ENCODE data around the gene PPP4C. TPM values are rescaled to one million over a fixed set of nuclear protein-coding genes. Genes with fewer than 3 reads are reported as not detected.

PPP4C gene
- total and polyA plus RNA-seq, 9 donors: 39.4 to 77.4 (median 70.4) TPM

GRCh38 chr16:30053376-30054015 lies 22.3 kb upstream of the PPP4C start:
- peak; percentile 50 for DNase-seq
- H3K9me3 ChIP-seq (replicated peaks; ENCODE audit: control insufficient read depth, low read depth, low read length): no peaks in the 10 kb centered on the region
- H3K27ac ChIP-seq (ENCODE audit: low read length): peak overlapping the region; percentile 71
- H3K4me1 ChIP-seq (ENCODE audit: control insufficient read depth, insufficient read depth, low read length): peaks cover 31% of the 10 kb centered on the region
- no peaks in the 10 kb centered on the region for H3K27me3 ChIP-seq (ENCODE audit: control insufficient read depth, insufficient read depth, low read length)
- 3% methylated on average over 13 of the region's 19 CpGs for WGBS (ENCODE audit: insufficient coverage)
- peaks cover 8% of the 10 kb centered on the region for H3K36me3 ChIP-seq (ENCODE audit: control insufficient read depth, insufficient read depth, low read length)
- peak overlapping the region; percentile 72 for H3K4me3 ChIP-seq (ENCODE audit: low read length)

GRCh38 chr16:30054451-30054850 lies 21.3 kb upstream of the PPP4C start:
- Histone ChIP-seq H3K27ac (ENCODE audit: low read length) (no peak overlapping the region), H3K36me3 (ENCODE audit: control insufficient read depth, insufficient read depth, low read length) (peaks cover 8% of the 10 kb centered on the region), H3K27me3 (ENCODE audit: control insufficient read depth, insufficient read depth, low read length) (no peaks in the 10 kb centered on the region), H3K4me3 (ENCODE audit: low read length) (no peak overlapping the region), H3K4me1 (ENCODE audit: control insufficient read depth, insufficient read depth, low read length) (peaks cover 37% of the 10 kb centered on the region), H3K9me3 (replicated peaks; ENCODE audit: control insufficient read depth, low read depth, low read length) (no peaks in the 10 kb centered on the region)
- WGBS (ENCODE audit: insufficient coverage): 49% methylated on average over 8 of the region's 8 CpGs
- DNase-seq: no peak

- Histone ChIP-seq H3K9me3 (replicated peaks; ENCODE audit: control insufficient read depth, low read depth, low read length) (no peaks in the 10 kb centered on the region), H3K27me3 (ENCODE audit: control insufficient read depth, insufficient read depth, low read length) (no peaks in the 10 kb centered on the region), H3K36me3 (ENCODE audit: control insufficient read depth, insufficient read depth, low read length) (peaks cover 8% of the 10 kb centered on the region), H3K4me1 (ENCODE audit: control insufficient read depth, insufficient read depth, low read length) (peaks cover 42% of the 10 kb centered on the region), H3K4me3 (ENCODE audit: low read length) (no peak overlapping the region), H3K27ac (ENCODE audit: low read length) (no peak overlapping the region)
- WGBS (ENCODE audit: insufficient coverage): 18% methylated on average over 7 of the region's 10 CpGs
- DNase-seq: no peak
These were observed 20.7 kb upstream of the PPP4C start for GRCh38 chr16:30054959-30055553.

GRCh38 chr16:30060346-30060745 lies 15.4 kb upstream of the PPP4C start:
- Histone ChIP-seq H3K27ac (ENCODE audit: low read length) (peak overlapping the region; percentile 95), H3K36me3 (ENCODE audit: control insufficient read depth, insufficient read depth, low read length) (peaks cover 6% of the 10 kb centered on the region), H3K27me3 (ENCODE audit: control insufficient read depth, insufficient read depth, low read length) (no peaks in the 10 kb centered on the region), H3K4me3 (ENCODE audit: low read length) (no peak overlapping the region), H3K9me3 (replicated peaks; ENCODE audit: control insufficient read depth, low read depth, low read length) (no peaks in the 10 kb centered on the region), H3K4me1 (ENCODE audit: control insufficient read depth, insufficient read depth, low read length) (peaks cover 65% of the 10 kb centered on the region)
- 54% methylated on average over 3 of the region's 4 CpGs for WGBS (ENCODE audit: insufficient coverage)
- DNase-seq: peak; percentile 45

GRCh38 chr16:30060836-30061554 lies 14.8 kb upstream of the PPP4C start:
- peak; percentile 89 for DNase-seq
- 10% methylated on average over 1 of the region's 2 CpGs for WGBS (ENCODE audit: insufficient coverage)
- Histone ChIP-seq H3K27ac (ENCODE audit: low read length) (peak overlapping the region; percentile 95), H3K9me3 (replicated peaks; ENCODE audit: control insufficient read depth, low read depth, low read length) (no peaks in the 10 kb centered on the region), H3K36me3 (ENCODE audit: control insufficient read depth, insufficient read depth, low read length) (peaks cover 3% of the 10 kb centered on the region), H3K27me3 (ENCODE audit: control insufficient read depth, insufficient read depth, low read length) (no peaks in the 10 kb centered on the region), H3K4me3 (ENCODE audit: low read length) (no peak overlapping the region), H3K4me1 (ENCODE audit: control insufficient read depth, insufficient read depth, low read length) (peaks cover 65% of the 10 kb centered on the region)

- Histone ChIP-seq H3K36me3 (ENCODE audit: control insufficient read depth, insufficient read depth, low read length) (peaks cover 16% of the 10 kb centered on the region), H3K4me3 (ENCODE audit: low read length) (peak overlapping the region; percentile 58), H3K4me1 (ENCODE audit: control insufficient read depth, insufficient read depth, low read length) (peaks cover 69% of the 10 kb centered on the region), H3K9me3 (replicated peaks; ENCODE audit: control insufficient read depth, low read depth, low read length) (no peaks in the 10 kb centered on the region), H3K27ac (ENCODE audit: low read length) (peak overlapping the region; percentile 95), H3K27me3 (ENCODE audit: control insufficient read depth, insufficient read depth, low read length) (no peaks in the 10 kb centered on the region)
- DNase-seq: peak; percentile 46
- 61% methylated on average over 12 of the region's 12 CpGs for WGBS (ENCODE audit: insufficient coverage)
These were observed 12.4 kb upstream of the PPP4C start for GRCh38 chr16:30063278-30063892.

- no peaks in the 10 kb centered on the region for H3K9me3 ChIP-seq (replicated peaks; ENCODE audit: control insufficient read depth, low read depth, low read length)
- no peaks in the 10 kb centered on the region for H3K27me3 ChIP-seq (ENCODE audit: control insufficient read depth, insufficient read depth, low read length)
- DNase-seq: peak; percentile 87
- H3K4me1 ChIP-seq (ENCODE audit: control insufficient read depth, insufficient read depth, low read length): peaks cover 70% of the 10 kb centered on the region
- H3K27ac ChIP-seq (ENCODE audit: low read length): peak overlapping the region; percentile 95
- peak overlapping the region; percentile 58 for H3K4me3 ChIP-seq (ENCODE audit: low read length)
- H3K36me3 ChIP-seq (ENCODE audit: control insufficient read depth, insufficient read depth, low read length): peaks cover 24% of the 10 kb centered on the region
- WGBS (ENCODE audit: insufficient coverage): 3% methylated on average over 3 of the region's 27 CpGs
These were observed 11.7 kb upstream of the PPP4C start for GRCh38 chr16:30063893-30064728.

- Histone ChIP-seq H3K4me1 (ENCODE audit: control insufficient read depth, insufficient read depth, low read length) (peaks cover 73% of the 10 kb centered on the region), H3K27ac (ENCODE audit: low read length) (peak overlapping the region; percentile 95), H3K9me3 (replicated peaks; ENCODE audit: control insufficient read depth, low read depth, low read length) (no peaks in the 10 kb centered on the region), H3K27me3 (ENCODE audit: control insufficient read depth, insufficient read depth, low read length) (no peaks in the 10 kb centered on the region), H3K4me3 (ENCODE audit: low read length) (peak overlapping the region; percentile 58), H3K36me3 (ENCODE audit: control insufficient read depth, insufficient read depth, low read length) (peaks cover 30% of the 10 kb centered on the region)
- DNase-seq: no peak
- whole genome bisulfite sequencing (ENCODE audit: insufficient coverage): under 1% methylated on average over 25 of the region's 25 CpGs
These were observed 11.1 kb upstream of the PPP4C start for GRCh38 chr16:30064729-30065101.

GRCh38 chr16:30065102-30065942 lies 10.5 kb upstream of the PPP4C start, which contains the start of gene ALDOA:
Gene ALDOA, plus strand, starts transcription at chr16:30065760. Its CDS starts 1,138 bp downstream, at chr16:30066898.
- Histone ChIP-seq H3K36me3 (ENCODE audit: control insufficient read depth, insufficient read depth, low read length) (peaks cover 36% of the 10 kb centered on the region), H3K4me3 (ENCODE audit: low read length) (peak within 1 kb of the TSS; percentile 98), H3K9me3 (replicated peaks; ENCODE audit: control insufficient read depth, low read depth, low read length) (no peaks in the 10 kb centered on the region), H3K4me1 (ENCODE audit: control insufficient read depth, insufficient read depth, low read length) (peaks cover 72% of the 10 kb centered on the region), H3K27me3 (ENCODE audit: control insufficient read depth, insufficient read depth, low read length) (no peaks in the 10 kb centered on the region), H3K27ac (ENCODE audit: low read length) (peak within 1 kb of the TSS; percentile 97)
- under 1% methylated on average over 83 of the region's 99 CpGs for WGBS (ENCODE audit: insufficient coverage)
- DNase-seq: peak; percentile 99

Data from muscle of leg (tissue), 11 donors.